Left renal cortex interstitium (tissue), 4 donors: ENCODE measurements around the gene HACD2. TPM values are rescaled to one million over a fixed set of nuclear protein-coding genes. Genes with fewer than 3 reads are reported as not detected.

ENCODE experiments used
- DNase-seq, 4 donors: peaks; one replicate each; pipeline ENCODE4 v3.0.0-alpha.2; 2013; ENCODE audit warnings: low read depth in 4 of 4, low spot score in 2 of 4, missing footprints in 1 of 4
- polyA plus RNA-seq, 4 donors: library from polyadenylated mRNA; unstranded; fragments of 120-200 nt; gene quantifications; one replicate each; pipeline ENCODE4 v1.2.1, GENCODE V29; 2013; ENCODE audit not compliant: insufficient read length in 4 of 4

Gene HACD2
- polyA plus RNA-seq: 10 to 100 TPM; 42.9 to 53.3 (median 46.4) TPM

- DNase-seq: peak; percentile 90 to 99 (median 96)
Measured at GRCh38 chr3:123584988-123585937, at the start of gene HACD2. TSS of gene HACD2 (minus strand) at chr3:123585053. CDS start at chr3:123585027, 26 bp downstream.

- DNase-seq: no peak
Measured at GRCh38 chr3:123634149-123635051, 49.5 kb upstream of the HACD2 start.

GRCh38 chr3:123633530-123633929 lies 48.7 kb upstream of the HACD2 start:
- no peak for DNase-seq

- no peak for DNase-seq
Measured at GRCh38 chr3:123632161-123632655, 47.4 kb upstream of the HACD2 start.

- DNase-seq: no peak
Measured at GRCh38 chr3:123629747-123630047, 44.8 kb upstream of the HACD2 start.

- no peak for DNase-seq
Measured at GRCh38 chr3:123628996-123629746, 44.3 kb upstream of the HACD2 start.

- no peak for DNase-seq
Measured at GRCh38 chr3:123627673-123628670, 43.1 kb upstream of the HACD2 start.

GRCh38 chr3:123626881-123627280 lies 42.0 kb upstream of the HACD2 start:
- no peak for DNase-seq

- DNase-seq: no peak
Measured at GRCh38 chr3:123624302-123624701, 39.4 kb upstream of the HACD2 start.

GRCh38 chr3:123623346-123623880 lies 38.6 kb upstream of the HACD2 start:
- DNase-seq: no peak

- no peak for DNase-seq
Measured at GRCh38 chr3:123622766-123623165, 37.9 kb upstream of the HACD2 start.

GRCh38 chr3:123621850-123622189 lies 37.0 kb upstream of the HACD2 start:
- DNase-seq: no peak

GRCh38 chr3:123621186-123621849 lies 36.5 kb upstream of the HACD2 start:
- DNase-seq: no peak

GRCh38 chr3:123620343-123620742 lies 35.5 kb upstream of the HACD2 start:
- no peak for DNase-seq

GRCh38 chr3:123618768-123619484 lies 34.1 kb upstream of the HACD2 start:
- DNase-seq: no peak

- no peak for DNase-seq
Measured at GRCh38 chr3:123618076-123618708, 33.3 kb upstream of the HACD2 start.

- no peak for DNase-seq
Measured at GRCh38 chr3:123616593-123616992, 31.7 kb upstream of the HACD2 start.
